Measurements from ENCODE around the gene SGCE.

SGCE gene

GRCh38 chr7:94658826-94659225 is 2.9 kb upstream of the SGCE start:
- DNase-seq, result no peak

DNA sequence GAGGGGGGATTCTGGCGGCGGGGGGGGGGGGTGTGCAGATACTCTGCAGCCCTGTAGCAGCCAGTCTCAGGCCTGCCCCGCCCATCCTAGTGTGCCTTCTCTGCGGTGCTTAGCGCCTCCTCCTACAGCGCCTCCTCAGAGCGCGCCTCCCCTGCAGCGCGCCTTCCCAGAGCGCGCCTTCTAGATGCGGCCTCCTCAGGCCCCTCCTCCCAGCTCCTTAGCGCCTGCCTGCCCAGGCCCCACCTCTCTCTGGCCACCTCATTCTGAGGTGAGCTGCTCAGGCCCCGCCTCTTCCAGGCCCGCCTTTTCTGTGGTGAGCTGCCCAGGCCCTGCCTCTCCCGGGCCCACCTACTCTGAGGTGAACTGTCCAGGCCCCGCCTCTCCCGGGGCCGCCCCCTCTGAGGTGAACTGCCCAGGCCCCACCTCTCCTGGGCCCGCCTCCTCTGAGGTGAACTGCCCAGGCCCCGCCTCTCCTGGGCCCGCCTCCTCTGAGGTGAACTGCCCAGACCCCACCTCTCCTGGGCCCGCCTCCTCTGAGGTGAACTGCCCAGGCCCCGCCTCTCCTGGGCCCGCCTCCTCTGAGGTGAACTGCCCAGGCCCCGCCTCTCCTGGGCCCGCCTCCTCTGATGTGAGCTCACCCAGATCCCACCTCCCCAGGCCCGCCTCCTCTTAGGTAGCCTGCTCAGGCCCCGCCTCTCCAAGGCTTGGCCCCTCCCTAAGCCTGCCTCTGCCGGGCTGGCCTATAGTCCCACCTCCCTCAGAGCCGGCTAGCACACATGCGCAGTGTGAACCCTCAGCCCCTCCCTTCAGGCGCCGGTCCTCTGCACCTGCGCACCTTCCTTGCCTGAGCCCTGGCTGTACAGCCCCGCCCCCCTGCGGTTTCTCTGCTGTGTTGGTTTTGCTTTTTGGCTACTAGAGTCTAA is 2.1 kb upstream of the SGCE start:
- peak; percentile 92 for DNase-seq

GRCh38 chr7:94656925-94657731 is 1.2 kb upstream of the SGCE start:
- DNase-seq, result no peak

GRCh38 chr7:94656658-94656924 is 658 bp upstream of the SGCE start:
- DNase-seq, result no peak

- no peak for DNase-seq
These were observed 646 bp downstream of the SGCE start for GRCh38 chr7:94655126-94655847.

GRCh38 chr7:94654783-94655125 is 1.2 kb downstream of the SGCE start:
- DNase-seq, result no peak

DNA sequence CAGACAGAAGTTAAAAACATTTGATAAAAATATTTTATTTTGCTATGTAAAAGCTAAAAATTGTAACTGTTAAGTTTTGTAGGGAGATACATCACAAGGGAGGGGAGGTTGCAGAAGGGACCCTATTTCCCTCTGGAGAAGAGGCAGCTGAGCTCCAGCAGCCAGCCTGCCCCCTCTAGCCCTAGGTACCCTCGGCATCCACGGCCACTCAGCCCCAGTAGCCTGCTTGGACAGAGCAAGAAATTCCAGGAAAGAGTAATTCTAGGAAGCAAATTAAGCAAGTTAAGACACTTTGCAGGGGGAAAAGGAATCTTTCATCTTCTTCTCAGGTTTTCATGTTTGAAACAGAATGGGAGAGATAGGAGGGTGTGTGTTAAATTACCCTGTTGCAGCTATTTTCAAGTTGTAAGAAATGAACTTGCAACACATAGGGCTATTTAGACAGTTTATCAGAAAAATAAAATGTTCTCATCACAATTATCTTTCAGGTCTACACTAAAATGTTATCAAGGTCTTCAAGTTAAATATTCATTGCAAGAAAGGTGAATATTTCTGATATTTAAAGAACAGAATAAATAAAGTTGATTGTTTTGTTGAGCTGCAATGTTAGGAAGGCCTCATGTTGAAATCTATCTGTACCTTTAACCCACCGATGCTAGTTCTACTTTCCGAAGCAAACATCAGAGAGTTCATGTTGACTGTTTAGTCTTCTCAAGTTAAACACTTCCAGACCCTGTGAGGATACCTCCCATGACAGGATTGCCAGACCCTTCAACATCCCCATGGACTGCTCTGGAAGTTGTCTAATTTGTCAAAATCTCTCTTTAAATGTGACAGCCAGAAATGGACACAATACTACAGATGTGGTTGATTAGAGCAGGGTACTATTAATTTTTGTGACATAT is 5.5 kb downstream of the SGCE start:
- no peak for DNase-seq

GRCh38 chr7:94649450-94649849 is 6.5 kb downstream of the SGCE start:
- DNase-seq, result no peak

DNA sequence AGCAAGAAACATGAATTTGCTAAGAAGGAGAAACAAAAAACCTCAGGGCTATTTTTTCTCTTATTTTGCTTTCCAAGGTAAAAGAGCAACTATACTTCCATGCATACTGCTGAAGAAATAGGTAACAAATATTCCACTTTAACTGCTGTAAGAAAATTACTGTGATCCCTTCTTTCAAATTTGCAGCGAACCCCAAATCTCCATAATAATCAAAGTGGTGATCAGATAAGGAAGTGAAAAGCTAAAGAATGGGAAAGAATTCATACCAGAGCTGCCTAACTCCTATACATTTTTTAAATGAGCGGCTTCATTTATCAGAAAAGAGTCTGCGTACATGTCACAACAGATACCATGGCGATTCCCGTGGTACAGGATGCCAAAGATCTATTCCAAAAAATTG is 7.2 kb downstream of the SGCE start:
- DNase-seq, result no peak

DNA sequence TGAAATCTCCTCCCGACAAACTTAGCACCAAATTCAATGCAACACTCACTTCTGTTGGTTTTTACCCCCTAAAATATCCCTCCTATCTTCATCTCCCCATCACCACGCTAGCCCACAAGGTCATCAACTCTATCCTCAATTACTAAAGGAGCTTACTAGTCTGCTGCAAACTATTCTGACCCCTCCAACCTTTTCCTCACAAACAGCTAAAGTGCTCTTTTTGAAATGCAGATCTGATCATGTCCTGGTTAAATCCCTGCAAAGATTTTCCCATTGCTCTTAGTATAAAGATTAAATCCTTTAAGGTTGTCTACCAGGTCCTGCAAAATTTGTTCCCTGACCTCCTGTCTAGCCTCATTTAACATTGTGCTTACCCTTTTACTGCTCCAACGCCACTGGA is 8.6 kb downstream of the SGCE start:
- no peak for DNase-seq

- DNase-seq, result no peak
These were observed 12.0 kb downstream of the SGCE start for GRCh38 chr7:94643771-94644545.

GRCh38 chr7:94642838-94643653 is 12.9 kb downstream of the SGCE start:
- no peak for DNase-seq

GRCh38 chr7:94639384-94639783 is 16.5 kb downstream of the SGCE start:
- no peak for DNase-seq

DNA sequence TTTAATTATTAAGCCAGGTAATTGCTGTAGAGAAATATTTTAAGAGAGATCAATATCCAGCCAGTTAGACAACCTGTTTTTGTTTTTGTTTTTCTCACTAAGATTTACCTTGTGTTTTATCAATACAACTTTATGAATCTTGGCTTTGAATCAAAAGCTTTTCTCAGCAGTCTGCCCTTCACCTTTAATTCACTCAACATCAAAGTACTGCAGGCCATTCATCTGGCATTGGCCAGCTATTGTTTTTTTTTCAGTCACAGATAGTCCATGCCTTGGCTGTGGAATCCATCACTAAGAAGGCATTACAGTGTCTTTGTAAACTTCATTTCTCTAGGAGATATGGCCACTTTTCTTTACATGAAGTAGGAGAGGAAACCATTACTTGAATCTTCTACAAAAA is 20.2 kb downstream of the SGCE start:
- no peak for DNase-seq

GRCh38 chr7:94634502-94634901 is 21.4 kb downstream of the SGCE start:
- DNase-seq, result no peak

DNA sequence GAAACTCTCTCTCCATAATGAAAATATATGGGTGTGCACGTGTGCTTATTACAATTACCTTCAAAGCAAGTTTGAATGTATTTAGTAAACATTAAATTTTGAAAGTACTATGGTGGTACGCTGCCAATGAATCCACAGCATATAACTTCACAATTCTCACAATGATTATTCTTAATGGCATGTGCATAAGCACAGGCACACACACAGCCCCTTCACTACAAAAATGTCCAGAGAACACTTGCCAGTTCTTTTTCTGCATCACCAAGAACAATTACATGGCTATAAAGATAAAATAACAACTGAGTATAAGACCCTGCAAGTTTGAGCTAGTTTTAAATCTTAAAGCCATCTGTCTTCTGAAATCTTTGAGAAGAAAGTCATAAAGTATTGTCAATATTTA is 22.2 kb downstream of the SGCE start:
- DNase-seq, result no peak

DNA sequence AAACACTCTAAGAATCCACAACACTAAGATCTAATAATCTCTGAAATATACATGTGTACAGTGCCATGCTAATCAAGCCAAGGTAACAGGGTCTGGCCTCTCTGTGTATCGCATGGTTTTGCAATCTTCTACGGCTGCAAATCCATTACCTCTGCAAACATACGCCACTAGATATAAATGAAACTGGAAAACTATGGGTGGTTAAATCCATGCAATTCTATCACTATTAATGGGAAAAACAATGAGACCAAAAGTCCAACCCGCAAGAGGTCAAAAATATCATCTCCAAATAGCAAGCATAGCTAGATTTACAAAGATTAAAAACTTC is 23.0 kb downstream of the SGCE start:
- no peak for DNase-seq

DNA sequence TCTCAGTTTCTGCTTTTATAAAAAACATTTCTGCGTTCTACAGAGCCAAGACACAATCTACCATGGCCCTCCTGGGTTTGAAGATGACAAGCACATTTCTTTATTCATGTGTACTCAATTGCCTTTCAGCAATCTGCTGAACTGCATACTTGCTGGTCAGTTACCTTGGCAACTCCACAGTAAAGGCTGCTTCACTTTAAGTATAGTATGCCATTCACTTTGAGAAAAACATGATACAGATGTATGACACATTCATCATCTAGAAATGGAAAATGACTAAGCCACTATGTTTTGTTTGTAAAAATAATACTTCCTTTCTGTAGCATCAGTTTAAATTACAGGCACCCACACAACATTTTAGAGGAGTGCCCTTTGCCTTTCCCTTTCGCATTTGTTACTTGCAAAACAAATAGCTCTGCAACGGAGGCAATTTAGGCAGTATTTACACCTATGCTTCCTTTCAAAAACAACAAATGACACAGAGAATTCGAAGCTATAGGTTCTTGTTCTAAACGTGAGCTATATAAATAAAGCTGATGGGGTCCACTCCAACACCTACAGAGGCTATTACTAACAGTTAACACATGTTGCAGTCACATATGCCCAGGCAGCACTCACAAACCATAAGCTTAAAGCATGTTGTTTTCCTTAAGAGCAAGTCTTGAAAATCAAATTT is 23.5 kb downstream of the SGCE start:
- DNase-seq, result no peak

GRCh38 chr7:94630855-94631254 is 25.1 kb downstream of the SGCE start:
- no peak for DNase-seq

DNA sequence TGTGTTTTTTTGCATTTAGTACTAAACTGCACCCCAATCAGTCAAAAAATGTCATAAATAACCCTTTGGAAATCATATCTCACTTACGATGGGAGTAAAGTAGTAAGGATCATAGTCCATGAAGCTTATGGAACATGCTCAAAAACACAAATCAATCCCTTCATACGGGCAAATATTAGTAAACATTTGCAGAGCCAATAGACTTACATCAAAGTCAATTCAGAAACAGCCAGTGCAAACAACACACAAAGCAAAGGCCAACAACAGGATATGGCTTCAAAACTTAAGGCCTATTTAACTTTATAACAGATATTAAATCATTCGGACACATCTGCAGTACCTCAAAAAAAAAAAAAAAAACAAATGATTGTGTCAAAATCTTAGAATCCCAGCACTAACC is 32.1 kb downstream of the SGCE start:
- no peak for DNase-seq

GRCh38 chr7:94621120-94621519 is 34.8 kb downstream of the SGCE start:
- DNase-seq, result no peak

Measured in activated CD4-positive, alpha-beta T cell treated with anti-CD3 and anti-CD28 coated beads for 1 hour (primary cell).